ENCODE data around the gene EPHB2. TPM values are rescaled to one million over a fixed set of nuclear protein-coding genes. Genes with fewer than 3 reads are reported as not detected.

EPHB2 gene
- total and polyA plus RNA-seq, 2 donors (not counting 1 experiment from before 2014, with no cell fraction given): 0.07 to 0.39 TPM

DNA sequence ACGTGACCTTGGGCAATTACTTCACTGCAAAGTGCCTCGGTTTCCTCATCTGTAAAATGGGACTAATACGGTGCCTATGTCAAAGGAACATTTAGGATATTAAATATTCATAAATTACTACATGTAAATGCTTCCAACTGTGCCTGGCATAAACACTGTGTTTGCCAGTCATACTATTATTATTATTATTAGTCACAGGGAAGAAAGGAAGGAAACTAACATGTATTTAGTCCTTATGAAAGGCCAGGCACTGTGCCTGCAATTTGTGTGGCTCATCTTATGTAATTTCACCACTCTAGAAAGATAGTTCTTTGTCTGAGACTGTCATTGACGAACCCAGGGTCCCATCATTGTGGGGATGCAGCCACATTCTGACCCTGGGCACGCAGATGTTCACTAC is 45.0 kb downstream of the EPHB2 start:
- no peaks in the 10 kb centered on the region for H3K9me3 Mint-ChIP-seq (ENCODE audit: insufficient read depth)

DNA sequence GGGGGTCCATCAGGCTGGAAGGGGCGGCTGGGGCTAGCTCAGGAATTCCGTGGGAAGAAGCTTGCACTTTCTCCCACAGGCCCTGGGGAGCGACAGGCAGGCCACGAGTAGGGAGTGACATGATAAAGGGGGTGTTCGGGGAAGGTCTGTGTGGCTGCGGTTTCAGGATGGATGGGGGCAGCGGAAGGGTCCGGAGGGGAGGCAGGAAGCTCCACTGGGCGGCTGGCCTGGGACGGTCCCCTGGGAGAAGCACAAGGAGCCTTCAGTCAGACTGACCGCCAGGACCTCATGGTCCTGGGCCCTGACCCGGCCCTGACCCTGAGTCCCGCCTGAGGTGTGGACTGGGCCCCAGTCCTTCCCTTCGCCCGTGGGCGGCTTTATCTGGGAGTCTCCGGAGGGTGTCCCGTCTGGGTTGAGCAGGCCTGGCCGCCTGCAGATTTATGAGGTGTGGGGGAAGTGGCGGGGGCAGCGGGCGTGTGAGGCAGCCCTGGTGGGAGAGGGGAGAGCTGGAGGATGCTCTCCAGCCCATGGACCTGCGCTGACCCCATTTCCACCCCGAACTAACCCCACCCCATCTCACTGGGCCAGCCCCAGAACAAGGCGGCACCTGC is 45.6 kb downstream of the EPHB2 start:
- Histone ChIP-seq H3K4me2 (replicated peaks; ENCODE audit: low read depth, low read length, poor library complexity, severe bottlenecking) (no peak overlapping the region), H3K4me1 (ENCODE audit: control insufficient read depth in 2 of 2, insufficient read depth in 2 of 2, low read length in 2 of 2) (no peaks in the 10 kb centered on the region), H3K36me3 (replicated peaks in 1 of 2; ENCODE audit: control extremely low read depth in 1 of 2, control insufficient read depth in 1 of 2, extremely low read depth in 1 of 2, insufficient read depth in 2 of 2, low read length in 1 of 2) (no peaks in the 10 kb centered on the region), H3K9ac (ENCODE audit: low read length) (no peak overlapping the region), H4K20me1 (ENCODE audit: control insufficient read depth, insufficient read depth, low read length, poor library complexity, severe bottlenecking) (no peaks in the 10 kb centered on the region), H2AFZ (ENCODE audit: insufficient read depth, low read depth, low read length, poor library complexity, severe bottlenecking) (no peak overlapping the region), H3K9me3 (ENCODE audit: control extremely low read depth in 1 of 3, control insufficient read depth in 2 of 3, insufficient read depth in 1 of 3, low read length in 2 of 3) (no peaks in the 10 kb centered on the region), H3K27me3 (replicated peaks in 1 of 4; ENCODE audit: control extremely low read depth in 1 of 4, control insufficient read depth in 3 of 4, insufficient read depth in 4 of 4, low read length in 3 of 4) (no peaks in the 10 kb centered on the region), H3K4me3 (ENCODE audit: control extremely low read depth in 1 of 5, extremely low read depth in 1 of 5, insufficient read depth in 1 of 5, low read depth in 2 of 5, low read length in 4 of 5) (no peak overlapping the region), H3K79me2 (ENCODE audit: control insufficient read depth, insufficient read depth, low read length) (no peaks in the 10 kb centered on the region), H3K27ac (ENCODE audit: low read length in 2 of 2) (no peak overlapping the region)
- POLR2A ChIA-PET: no interaction called here
- ATAC-seq (ENCODE audit: low read depth): no peak
- Mint-ChIP-seq H3K27me3 (peaks cover 3% of the 10 kb centered on the region), H3K27ac (no peak overlapping the region), H3K9me3 (ENCODE audit: insufficient read depth) (no peaks in the 10 kb centered on the region), H3K4me1 (no peaks in the 10 kb centered on the region), H3K4me3 (no peak overlapping the region)
- no peak for TF ChIP-seq EZH2 (IDR thresholded peaks at IDR 0.05; ENCODE audit: borderline replicate concordance, insufficient read depth, low read depth, low read length, poor library complexity, severe bottlenecking)
- TF ChIP-seq, protein P1, sequence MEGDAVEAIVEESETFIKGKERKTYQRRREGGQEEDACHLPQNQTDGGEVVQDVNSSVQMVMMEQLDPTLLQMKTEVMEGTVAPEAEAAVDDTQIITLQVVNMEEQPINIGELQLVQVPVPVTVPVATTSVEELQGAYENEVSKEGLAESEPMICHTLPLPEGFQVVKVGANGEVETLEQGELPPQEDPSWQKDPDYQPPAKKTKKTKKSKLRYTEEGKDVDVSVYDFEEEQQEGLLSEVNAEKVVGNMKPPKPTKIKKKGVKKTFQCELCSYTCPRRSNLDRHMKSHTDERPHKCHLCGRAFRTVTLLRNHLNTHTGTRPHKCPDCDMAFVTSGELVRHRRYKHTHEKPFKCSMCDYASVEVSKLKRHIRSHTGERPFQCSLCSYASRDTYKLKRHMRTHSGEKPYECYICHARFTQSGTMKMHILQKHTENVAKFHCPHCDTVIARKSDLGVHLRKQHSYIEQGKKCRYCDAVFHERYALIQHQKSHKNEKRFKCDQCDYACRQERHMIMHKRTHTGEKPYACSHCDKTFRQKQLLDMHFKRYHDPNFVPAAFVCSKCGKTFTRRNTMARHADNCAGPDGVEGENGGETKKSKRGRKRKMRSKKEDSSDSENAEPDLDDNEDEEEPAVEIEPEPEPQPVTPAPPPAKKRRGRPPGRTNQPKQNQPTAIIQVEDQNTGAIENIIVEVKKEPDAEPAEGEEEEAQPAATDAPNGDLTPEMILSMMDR (IDR thresholded peaks at IDR 0.05): no peak
- WGBS (ENCODE audit: insufficient coverage): 87% methylated on average over 17 of the region's 25 CpGs
- intact Hi-C loops (cut with micrococcal nuclease): no loop called here
- DNase-seq: no peak
- CTCF ChIA-PET: no interaction called here

More for the DNA sequence above, 45.0 kb downstream of the EPHB2 start:
- 90% methylated on average over 2 of the region's 5 CpGs for WGBS (ENCODE audit: insufficient coverage)
- TF ChIP-seq, protein P1 (IDR thresholded peaks at IDR 0.05): no peak
- TF ChIP-seq EZH2 (IDR thresholded peaks at IDR 0.05; ENCODE audit: borderline replicate concordance, insufficient read depth, low read depth, low read length, poor library complexity, severe bottlenecking): no peak
- H3K4me1 ChIP-seq (ENCODE audit: control insufficient read depth in 2 of 2, insufficient read depth in 2 of 2, low read length in 2 of 2): no peaks in the 10 kb centered on the region
- no peak overlapping the region for H3K4me2 ChIP-seq (replicated peaks; ENCODE audit: low read depth, low read length, poor library complexity, severe bottlenecking)
- ATAC-seq (ENCODE audit: low read depth) (no peak), DNase-seq (no peak)
- no peaks in the 10 kb centered on the region for H3K79me2 ChIP-seq (ENCODE audit: control insufficient read depth, insufficient read depth, low read length)
- no peak overlapping the region for H3K4me3 ChIP-seq (ENCODE audit: control extremely low read depth in 1 of 5, extremely low read depth in 1 of 5, insufficient read depth in 1 of 5, low read depth in 2 of 5, low read length in 4 of 5)
- ChIA-PET CTCF (no interaction called here), POLR2A (no interaction called here)
- H4K20me1 ChIP-seq (ENCODE audit: control insufficient read depth, insufficient read depth, low read length, poor library complexity, severe bottlenecking): no peaks in the 10 kb centered on the region
- H3K9me3 ChIP-seq (ENCODE audit: control extremely low read depth in 1 of 3, control insufficient read depth in 2 of 3, insufficient read depth in 1 of 3, low read length in 2 of 3): no peaks in the 10 kb centered on the region
- no peaks in the 10 kb centered on the region for H3K36me3 ChIP-seq (replicated peaks in 1 of 2; ENCODE audit: control extremely low read depth in 1 of 2, control insufficient read depth in 1 of 2, extremely low read depth in 1 of 2, insufficient read depth in 2 of 2, low read length in 1 of 2)
- H3K9ac ChIP-seq (ENCODE audit: low read length): no peak overlapping the region
- no peak overlapping the region for H2AFZ ChIP-seq (ENCODE audit: insufficient read depth, low read depth, low read length, poor library complexity, severe bottlenecking)
- H3K4me1 Mint-ChIP-seq: no peaks in the 10 kb centered on the region
- H3K27me3 ChIP-seq (replicated peaks in 1 of 4; ENCODE audit: control extremely low read depth in 1 of 4, control insufficient read depth in 3 of 4, insufficient read depth in 4 of 4, low read length in 3 of 4): no peaks in the 10 kb centered on the region
- H3K27ac ChIP-seq (ENCODE audit: low read length in 2 of 2): no peak overlapping the region
- no peak overlapping the region for H3K4me3 Mint-ChIP-seq
- no peak overlapping the region for H3K27ac Mint-ChIP-seq
- peaks cover 3% of the 10 kb centered on the region for H3K27me3 Mint-ChIP-seq
- intact Hi-C loops (cut with micrococcal nuclease): no loop called here

Measured in B cell (primary cell).